ENCODE measurements around the gene SMARCC2.

Gene SMARCC2

GRCh38 chr12:56118688-56119357 lies 70.5 kb downstream of the SMARCC2 start:
- DNase-seq = no peak

GRCh38 chr12:56117778-56118687 lies 71.2 kb downstream of the SMARCC2 start, which contains the start of gene ZC3H10:
Gene ZC3H10 (plus strand): TSS chr12:56118266. CDS start chr12:56120563, 2,297 bp downstream.
- peak; percentile 100 for DNase-seq

GRCh38 chr12:56117082-56117706 lies 72.1 kb downstream of the SMARCC2 start:
- peak; percentile 33 for DNase-seq

GRCh38 chr12:56116267-56117081 lies 72.8 kb downstream of the SMARCC2 start, which contains the start of gene RPL41:
Gene RPL41 (plus strand): TSS chr12:56116633.
- DNase-seq = peak; percentile 95

- no peak for DNase-seq
These were observed 74.0 kb downstream of the SMARCC2 start for GRCh38 chr12:56115329-56115728.

GRCh38 chr12:56114084-56114483 lies 75.2 kb downstream of the SMARCC2 start:
- no peak for DNase-seq

Data from activated CD4-positive, alpha-beta T cell treated with anti-CD3 and anti-CD28 coated beads, Interleukin-2, Interleukin-6, amounts not matched to agents 100 ng/mL and 50 ng/mL, durations not matched to agents 16 hours and 8 hours (primary cell).